HepG2 (cell line): ENCODE results near the gene NUBPL. TPM values are rescaled to one million over a fixed set of nuclear protein-coding genes. Genes with fewer than 3 reads are reported as not detected.
A peak's percentile ranks its signal among the peaks of the same experiment; 100 is the strongest.

Source experiments
- AKNA ChIP-seq: sonication (generic); formaldehyde crosslinking; IDR thresholded peaks from 2 replicates; pipeline ENCODE4 v1.4.0; 2020; ENCODE audit warnings: missing genetic modification reagents, borderline replicate concordance
- DNMT3B ChIP-seq: conservative IDR thresholded peaks from 2 replicates; pipeline ENCODE4 v1.6.1; 2016; ENCODE audit warnings: missing biosample characterization, control low read depth
- FOXP1 ChIP-seq, 2 experiments: fragments of 450-650 bp in 1 of 2; IDR thresholded peaks; 2 replicates each; pipeline ENCODE4 v1.6.1; 2017 to 2018; ENCODE audit warnings: antibody characterized with exemption in 1 of 2
- KLF16 ChIP-seq, 2 experiments: sonication (generic) in 1 of 2; formaldehyde crosslinking in 1 of 2; IDR thresholded peaks; 2 replicates each; pipeline versions ENCODE4 v1.6.1 to v1.8.0; 2016 to 2023; ENCODE audit warnings: missing genetic modification reagents in 2 of 2, missing compliant biosample characterization in 1 of 2
- MTF1 ChIP-seq: sonication (generic); formaldehyde crosslinking; IDR thresholded peaks from 2 replicates; pipeline ENCODE4 v1.5.0; 2020; ENCODE audit warnings: missing genetic modification reagents
- SIN3B ChIP-seq: fragments of 150-350 bp; IDR thresholded peaks from 2 replicates; pipeline ENCODE4 v1.6.1; 2014; ENCODE audit warnings: low read length
- STAT6 ChIP-seq: sonication (generic); formaldehyde crosslinking; IDR thresholded peaks from 2 replicates; pipeline ENCODE4 v1.4.0; 2020; ENCODE audit warnings: missing genetic modification reagents, mild to moderate bottlenecking, borderline replicate concordance
- TFDP1 ChIP-seq: IDR thresholded peaks from 2 replicates; pipeline ENCODE4 v1.6.1; 2016; ENCODE audit warnings: missing compliant biosample characterization, missing genetic modification reagents, borderline replicate concordance
- TOE1 ChIP-seq: sonication (generic); formaldehyde crosslinking; IDR thresholded peaks from 2 replicates; pipeline ENCODE4 v1.4.0; 2020; ENCODE audit warnings: mild to moderate bottlenecking, missing genetic modification reagents
- ZNF75D ChIP-seq: sonication (generic); formaldehyde crosslinking; IDR thresholded peaks from 2 replicates; pipeline ENCODE4 v1.8.1; 2023; ENCODE audit warnings: missing genetic modification reagents, mild to moderate bottlenecking, borderline replicate concordance
- polyA plus RNA-seq, 8 experiments: library from polyadenylated mRNA; depleted of rRNA in 3 of 8; stranded (reverse) in 7 of 8; unstranded in 1 of 8; fragments of >200 nt; fragmentation: Illumina TruSeq in 4 of 8; extraction: Trizol in 4 of 8; gene quantifications; 2 replicates each; pipeline versions ENCODE4 v1.2.1 to v1.2.3, GENCODE V29; 2011 to 2016; ENCODE audit warnings: low read depth in 4 of 8, missing spikeins in 1 of 8, mixed read lengths in 1 of 8; ENCODE audit not compliant: insufficient read depth in 1 of 8
- total RNA-seq, 5 experiments: library from RNA; depleted of rRNA; stranded (reverse); fragments of >200 nt; fragmentation: Illumina TruSeq; extraction: Trizol; gene quantifications; 2 replicates each; pipeline ENCODE4 v1.2.3, GENCODE V29; 2016; ENCODE audit warnings: low read depth in 1 of 5
- TF ChIP-seq, protein P1 (sequence below): sonication (generic); formaldehyde crosslinking; IDR thresholded peaks from 2 replicates; pipeline ENCODE4 v1.5.1; 2020; ENCODE audit warnings: mild to moderate bottlenecking, missing genetic modification reagents, borderline replicate concordance
- TF ChIP-seq, protein P2 (sequence below): sonication (generic); formaldehyde crosslinking; IDR thresholded peaks from 2 replicates; pipeline ENCODE4 v1.4.0; 2020; ENCODE audit warnings: missing genetic modification reagents; ENCODE audit errors: not compliant biosample characterization

Gene NUBPL
- total and polyA plus RNA-seq, 2 of the 13 experiments (the other 11 are each of a cell fraction or from before 2014, with no cell fraction given), result 21.3 to 44.1 TPM

GRCh38 chr14:31717294-31718085 lies 156.3 kb downstream of the NUBPL start (continued):
- TF ChIP-seq, protein P1, sequence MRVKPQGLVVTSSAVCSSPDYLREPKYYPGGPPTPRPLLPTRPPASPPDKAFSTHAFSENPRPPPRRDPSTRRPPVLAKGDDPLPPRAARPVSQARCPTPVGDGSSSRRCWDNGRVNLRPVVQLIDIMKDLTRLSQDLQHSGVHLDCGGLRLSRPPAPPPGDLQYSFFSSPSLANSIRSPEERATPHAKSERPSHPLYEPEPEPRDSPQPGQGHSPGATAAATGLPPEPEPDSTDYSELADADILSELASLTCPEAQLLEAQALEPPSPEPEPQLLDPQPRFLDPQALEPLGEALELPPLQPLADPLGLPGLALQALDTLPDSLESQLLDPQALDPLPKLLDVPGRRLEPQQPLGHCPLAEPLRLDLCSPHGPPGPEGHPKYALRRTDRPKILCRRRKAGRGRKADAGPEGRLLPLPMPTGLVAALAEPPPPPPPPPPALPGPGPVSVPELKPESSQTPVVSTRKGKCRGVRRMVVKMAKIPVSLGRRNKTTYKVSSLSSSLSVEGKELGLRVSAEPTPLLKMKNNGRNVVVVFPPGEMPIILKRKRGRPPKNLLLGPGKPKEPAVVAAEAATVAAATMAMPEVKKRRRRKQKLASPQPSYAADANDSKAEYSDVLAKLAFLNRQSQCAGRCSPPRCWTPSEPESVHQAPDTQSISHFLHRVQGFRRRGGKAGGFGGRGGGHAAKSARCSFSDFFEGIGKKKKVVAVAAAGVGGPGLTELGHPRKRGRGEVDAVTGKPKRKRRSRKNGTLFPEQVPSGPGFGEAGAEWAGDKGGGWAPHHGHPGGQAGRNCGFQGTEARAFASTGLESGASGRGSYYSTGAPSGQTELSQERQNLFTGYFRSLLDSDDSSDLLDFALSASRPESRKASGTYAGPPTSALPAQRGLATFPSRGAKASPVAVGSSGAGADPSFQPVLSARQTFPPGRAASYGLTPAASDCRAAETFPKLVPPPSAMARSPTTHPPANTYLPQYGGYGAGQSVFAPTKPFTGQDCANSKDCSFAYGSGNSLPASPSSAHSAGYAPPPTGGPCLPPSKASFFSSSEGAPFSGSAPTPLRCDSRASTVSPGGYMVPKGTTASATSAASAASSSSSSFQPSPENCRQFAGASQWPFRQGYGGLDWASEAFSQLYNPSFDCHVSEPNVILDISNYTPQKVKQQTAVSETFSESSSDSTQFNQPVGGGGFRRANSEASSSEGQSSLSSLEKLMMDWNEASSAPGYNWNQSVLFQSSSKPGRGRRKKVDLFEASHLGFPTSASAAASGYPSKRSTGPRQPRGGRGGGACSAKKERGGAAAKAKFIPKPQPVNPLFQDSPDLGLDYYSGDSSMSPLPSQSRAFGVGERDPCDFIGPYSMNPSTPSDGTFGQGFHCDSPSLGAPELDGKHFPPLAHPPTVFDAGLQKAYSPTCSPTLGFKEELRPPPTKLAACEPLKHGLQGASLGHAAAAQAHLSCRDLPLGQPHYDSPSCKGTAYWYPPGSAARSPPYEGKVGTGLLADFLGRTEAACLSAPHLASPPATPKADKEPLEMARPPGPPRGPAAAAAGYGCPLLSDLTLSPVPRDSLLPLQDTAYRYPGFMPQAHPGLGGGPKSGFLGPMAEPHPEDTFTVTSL (CRISPR knock-in tag), result peak; percentile 99
- TF ChIP-seq AKNA (CRISPR knock-in tag), result no peak
- TF ChIP-seq MTF1, result no peak
- TF ChIP-seq TOE1 (CRISPR knock-in tag), result peak; percentile 98; the same call in 1 of the 2 replicates
- TF ChIP-seq, protein P2, sequence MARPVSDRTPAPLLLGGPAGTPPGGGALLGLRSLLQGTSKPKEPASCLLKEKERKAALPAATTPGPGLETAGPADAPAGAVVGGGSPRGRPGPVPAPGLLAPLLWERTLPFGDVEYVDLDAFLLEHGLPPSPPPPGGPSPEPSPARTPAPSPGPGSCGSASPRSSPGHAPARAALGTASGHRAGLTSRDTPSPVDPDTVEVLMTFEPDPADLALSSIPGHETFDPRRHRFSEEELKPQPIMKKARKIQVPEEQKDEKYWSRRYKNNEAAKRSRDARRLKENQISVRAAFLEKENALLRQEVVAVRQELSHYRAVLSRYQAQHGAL (CRISPR knock-in tag), result no peak
- TF ChIP-seq KLF16 (CRISPR knock-in tag; IDR thresholded peaks at IDR 0.05), result peak in 1 of 2 experiments; percentile 98; a peak in 2 of 4 replicates
- 0 out of 2 replicates have a peak, but pooled peaks have one; percentile 78 for TF ChIP-seq STAT6 (CRISPR knock-in tag)
- TF ChIP-seq DNMT3B (CRISPR knock-in tag), result no peak; the same call in 1 of the 2 replicates
- no peak for TF ChIP-seq FOXP1 (IDR thresholded peaks at IDR 0.05)
- TF ChIP-seq FOXP1 (CRISPR knock-in tag; IDR thresholded peaks at IDR 0.05), result peak; percentile 91
- no peak for TF ChIP-seq ZNF75D
- no peak for TF ChIP-seq TFDP1 (CRISPR knock-in tag)
- no peak; the same call in 1 of the 2 replicates for TF ChIP-seq SIN3B
